ENCODE measurements around the gene CMC4. TPM values are rescaled to one million over a fixed set of nuclear protein-coding genes. Genes with fewer than 3 reads are reported as not detected.

The CMC4 gene
- total and polyA plus RNA-seq, 9 of the 15 experiments (the other 6 are each of a cell fraction or from before 2014, with no cell fraction given): 3.5 to 16.9 (median 8.2) TPM

- TF ChIP-seq CHD7 (IDR thresholded peaks at IDR 0.05; ENCODE audit: low read depth, low read length) (no peak), RBM25 (IDR thresholded peaks at IDR 0.05; ENCODE audit: low read depth, low read length, severe bottlenecking) (peak; percentile 77), ZNF76 (CRISPR knock-in tag; IDR thresholded peaks at IDR 0.05; ENCODE audit: borderline replicate concordance) (no peak), PBX2 (CRISPR knock-in tag; IDR thresholded peaks at IDR 0.05; ENCODE audit: low read depth) (no peak), PBX2 (tag; conservative IDR thresholded peaks at IDR 0.05; ENCODE audit: low read depth) (no peak), FOS (IDR thresholded peaks at IDR 0.05; ENCODE audit: extremely low read depth, insufficient read length) (no peak), MCM3 (IDR thresholded peaks at IDR 0.05) (no peak), MEIS2 (IDR thresholded peaks at IDR 0.05; ENCODE audit: partially characterized antibody) (peak; percentile 42), NFYB (IDR thresholded peaks at IDR 0.05; ENCODE audit: extremely low read depth, insufficient read length) (no peak), ATF3 (IDR thresholded peaks at IDR 0.05) (peak; percentile 26; the same call in 1 of the 2 replicates), ATF3 (CRISPR knock-in tag; conservative IDR thresholded peaks at IDR 0.05) (no peak)
These were observed 46.8 kb downstream of the CMC4 start (continued) for GRCh38 chrX:155023907-155024833.
